ENCODE data around the gene PALLD. TPM values are rescaled to one million over a fixed set of nuclear protein-coding genes. Genes with fewer than 3 reads are reported as not detected.

PALLD gene
- total RNA-seq, 1 donor from 2014 or later = 239 TPM

GRCh38 chr4:168524897-168525296 lies 28.0 kb downstream of the PALLD start:
- DNase-seq (ENCODE audit: low spot score) = no peak

- no peak for DNase-seq (ENCODE audit: low spot score)
Measured at GRCh38 chr4:168527560-168527959, 30.7 kb downstream of the PALLD start.

GRCh38 chr4:168528131-168528949 lies 31.5 kb downstream of the PALLD start:
- no peak for DNase-seq (ENCODE audit: low spot score)

GRCh38 chr4:168529257-168529656 lies 32.4 kb downstream of the PALLD start:
- DNase-seq (ENCODE audit: low spot score) = no peak

- no peak for DNase-seq (ENCODE audit: low spot score)
Measured at GRCh38 chr4:168531305-168531704, 34.5 kb downstream of the PALLD start.

GRCh38 chr4:168534535-168534934 lies 37.7 kb downstream of the PALLD start:
- DNase-seq (ENCODE audit: low spot score) = no peak

GRCh38 chr4:168535689-168536088 lies 38.8 kb downstream of the PALLD start:
- no peak for DNase-seq (ENCODE audit: low spot score)

GRCh38 chr4:168536448-168536847 lies 39.6 kb downstream of the PALLD start:
- DNase-seq (ENCODE audit: low spot score) = no peak

GRCh38 chr4:168537086-168537485 lies 40.2 kb downstream of the PALLD start:
- DNase-seq (ENCODE audit: low spot score) = no peak

GRCh38 chr4:168537571-168537970 lies 40.7 kb downstream of the PALLD start:
- no peak for DNase-seq (ENCODE audit: low spot score)

- no peak for DNase-seq (ENCODE audit: low spot score)
Measured at GRCh38 chr4:168538632-168539031, 41.8 kb downstream of the PALLD start.

GRCh38 chr4:168540086-168540485 lies 43.2 kb downstream of the PALLD start:
- no peak for DNase-seq (ENCODE audit: low spot score)

GRCh38 chr4:168540503-168541265 lies 43.8 kb downstream of the PALLD start:
- no peak for DNase-seq (ENCODE audit: low spot score)

- DNase-seq (ENCODE audit: low spot score) = no peak
Measured at GRCh38 chr4:168541266-168541953, 44.6 kb downstream of the PALLD start.

- no peak for DNase-seq (ENCODE audit: low spot score)
Measured at GRCh38 chr4:168549143-168549542, 52.3 kb downstream of the PALLD start.

GRCh38 chr4:168550064-168550766 lies 53.4 kb downstream of the PALLD start:
- no peak for DNase-seq (ENCODE audit: low spot score)

GRCh38 chr4:168551211-168551610 lies 54.4 kb downstream of the PALLD start:
- DNase-seq (ENCODE audit: low spot score) = no peak

GRCh38 chr4:168551945-168552695 lies 55.3 kb downstream of the PALLD start:
- no peak for DNase-seq (ENCODE audit: low spot score)

GRCh38 chr4:168553714-168554370 lies 57.0 kb downstream of the PALLD start:
- no peak for DNase-seq (ENCODE audit: low spot score)

GRCh38 chr4:168555437-168555836 lies 58.6 kb downstream of the PALLD start:
- DNase-seq (ENCODE audit: low spot score) = no peak

GRCh38 chr4:168557658-168558057 lies 60.8 kb downstream of the PALLD start:
- DNase-seq (ENCODE audit: low spot score) = no peak

Data from ureter (tissue), 1 donor.